Endothelial cell of umbilical vein (primary cell): ENCODE measurements around the gene PHLPP1. TPM values are rescaled to one million over a fixed set of nuclear protein-coding genes. Genes with fewer than 3 reads are reported as not detected.

Experiments
- BruUV-seq: library from RNA; stranded (reverse); fragments of 400-500 nt; replicated peaks from 2 replicates; lab custom pipeline; 2021; lab: Mats Ljungman, UMichigan
- CTCF ChIA-PET: fragments of 300-600, 350-600 bp; sonication (Branson Sonifier 250); formaldehyde crosslinking; loops from one replicate; lab custom pipeline; 2021; ENCODE audit warnings: antibody characterized with exemption, inconsistent platforms; lab: Charles Lee
- POLR2A ChIA-PET: fragments of 300-600, 350-600 bp; sonication (Branson Sonifier 250); formaldehyde crosslinking; loops from one replicate; lab custom pipeline; 2021; ENCODE audit warnings: antibody characterized with exemption, inconsistent platforms; lab: Charles Lee
- DNase-seq: peaks from one replicate; pipeline ENCODE4 v3.0.0-alpha.2; 2011; ENCODE audit warnings: low read depth, low spot score
- FAIRE-seq: peaks from 2 replicates; lab custom pipeline; 2011; peaks lifted over from hg19 to GRCh38; lab: Jason Lieb, UNC
- H2AFZ ChIP-seq: 2 replicates; pipeline ENCODE4 v1.6.0; 2012; ENCODE audit warnings: low read depth, low read length, control low read depth, inconsistent platforms
- H3K27ac ChIP-seq: 2 replicates; pipeline ENCODE4 v1.5.1; 2011; ENCODE audit warnings: low read depth, mild to moderate bottlenecking, control low read depth, low read length, moderate library complexity; ENCODE audit not compliant: insufficient read depth
- H3K27me3 ChIP-seq, 2 experiments: 2 replicates each; pipeline versions ENCODE4 v1.6.0 to v1.6.1; 2011; ENCODE audit warnings: low read length in 2 of 2, mixed read lengths in 1 of 2; ENCODE audit not compliant: control insufficient read depth in 2 of 2, insufficient read depth in 2 of 2
- H3K36me3 ChIP-seq, 2 experiments: 2 replicates in 1 of 2; 3 replicates in 1 of 2; pipeline ENCODE4 v1.5.1; 2011; ENCODE audit warnings: low read length in 2 of 2, mild to moderate bottlenecking in 1 of 2, moderate library complexity in 1 of 2; ENCODE audit not compliant: control insufficient read depth in 2 of 2, insufficient read depth in 2 of 2; ENCODE audit errors: extremely low read depth in 1 of 2
- H3K4me1 ChIP-seq: 3 replicates; pipeline ENCODE4 v1.5.1; 2011; ENCODE audit warnings: mild to moderate bottlenecking, low read length; ENCODE audit not compliant: control insufficient read depth, insufficient read depth; ENCODE audit errors: extremely low read depth
- H3K4me2 ChIP-seq: 2 replicates; pipeline ENCODE4 v1.6.1; 2011; ENCODE audit warnings: low read length, control low read depth, mixed read lengths; ENCODE audit not compliant: insufficient read depth
- H3K4me3 ChIP-seq, 3 experiments: fragments of 200-600 bp in 1 of 3; sonication (generic), shearing (Covaris generic) in 1 of 3; replicated peaks in 1 of 3; 2 replicates each; pipeline ENCODE4 v1.5.1; 2011 to 2016; ENCODE audit warnings: control low read depth in 3 of 3, low read length in 3 of 3, mild to moderate bottlenecking in 2 of 3, inconsistent platforms in 1 of 3, low read depth in 1 of 3, moderate library complexity in 1 of 3; ENCODE audit not compliant: insufficient read depth in 1 of 3
- H3K79me2 ChIP-seq: 2 replicates; pipeline ENCODE4 v1.6.0; 2012; ENCODE audit warnings: low read length, inconsistent platforms; ENCODE audit not compliant: control insufficient read depth, insufficient read depth
- H3K9ac ChIP-seq: replicated peaks from 2 replicates; pipeline ENCODE3; 2011; ENCODE audit warnings: low read length, control low read depth; ENCODE audit not compliant: insufficient read depth; ENCODE audit errors: extremely low read depth
- H3K9me1 ChIP-seq: replicated peaks from 3 replicates; pipeline ENCODE4 v1.6.0; 2011; ENCODE audit warnings: mild to moderate bottlenecking, low read length; ENCODE audit not compliant: control insufficient read depth, insufficient read depth; ENCODE audit errors: extremely low read depth
- H3K9me3 ChIP-seq: replicated peaks from 2 replicates; pipeline ENCODE4 v1.5.1; 2012; ENCODE audit warnings: low read length, inconsistent platforms; ENCODE audit not compliant: control insufficient read depth, insufficient read depth
- H4K20me1 ChIP-seq: replicated peaks from 2 replicates; pipeline ENCODE3; 2011; ENCODE audit warnings: mild to moderate bottlenecking, low read length; ENCODE audit not compliant: control insufficient read depth, insufficient read depth; ENCODE audit errors: extremely low read depth
- EZH2 ChIP-seq: IDR thresholded peaks from 2 replicates; pipeline ENCODE4 v1.6.1; 2012; ENCODE audit warnings: borderline replicate concordance, low read depth, mild to moderate bottlenecking, moderate library complexity, low read length, inconsistent platforms; ENCODE audit not compliant: severe bottlenecking
- FOS ChIP-seq: IDR thresholded peaks from 2 replicates; pipeline ENCODE4 v1.6.1; 2011; ENCODE audit warnings: mild to moderate bottlenecking, low read length, moderate library complexity, borderline replicate concordance; ENCODE audit not compliant: insufficient read depth
- GATA2 ChIP-seq: IDR thresholded peaks from 2 replicates; pipeline ENCODE4 v1.7.0; 2011; ENCODE audit warnings: low read depth, mild to moderate bottlenecking, moderate library complexity, mixed read lengths, low read length; ENCODE audit not compliant: insufficient read length, insufficient read depth
- JUN ChIP-seq: IDR thresholded peaks from 2 replicates; pipeline ENCODE4 v1.6.1; 2011; ENCODE audit warnings: borderline replicate concordance, low read depth; ENCODE audit not compliant: insufficient read length, insufficient read depth
- MAX ChIP-seq: IDR thresholded peaks from 2 replicates; pipeline ENCODE4 v1.6.1; 2011; ENCODE audit not compliant: insufficient read depth, insufficient read length
- MYC ChIP-seq: IDR thresholded peaks from one replicate; pipeline ENCODE4 v1.6.1; 2011; ENCODE audit warnings: mild to moderate bottlenecking, low read depth, low read length
- POLR2A ChIP-seq: IDR thresholded peaks from 2 replicates; pipeline ENCODE4 v1.6.1; 2012; ENCODE audit warnings: low read depth, mild to moderate bottlenecking, control low read depth, low read length
- POLR2AphosphoS5 ChIP-seq: IDR thresholded peaks from 2 replicates; pipeline ENCODE4 v1.6.1; 2012; ENCODE audit warnings: low read depth, mild to moderate bottlenecking, control low read depth, low read length, moderate library complexity; ENCODE audit not compliant: insufficient read depth
- dilution Hi-C: fragments of 300-500 bp; cut with MboI; formaldehyde crosslinking; loops from one replicate; pipeline ENCODE4 v1.15.0; 2019; ENCODE audit warnings: low sequenced_read_pairs; ENCODE audit not compliant: extremely low pct_ligation_motif_present
- intact Hi-C: fragments of 100-400 bp; cut with micrococcal nuclease; formaldehyde crosslinking; loops from one replicate; pipeline ENCODE4 v1.10.0; 2022
- polyA plus RNA-seq, 4 experiments: library from polyadenylated mRNA; depleted of rRNA in 3 of 4; stranded (reverse) in 3 of 4; unstranded in 1 of 4; fragments of >200 nt; gene quantifications; 2 replicates each; pipeline versions ENCODE4 v1.2.1 to v1.2.3, GENCODE V29; 2011 to 2012; ENCODE audit warnings: missing spikeins in 1 of 4
- total RNA-seq: library from RNA; stranded (reverse); gene quantifications from 2 replicates; pipeline ENCODE4 v1.2.3, GENCODE V29; 2021
- TF ChIP-seq, protein P1 (sequence below), 2 donors: IDR thresholded peaks; 1 replicate in 1 of 2; 2 replicates in 1 of 2; pipeline ENCODE4 v1.5.1; 2011; ENCODE audit warnings: low read length in 2 of 2, mild to moderate bottlenecking in 2 of 2, moderate library complexity in 2 of 2, control low read depth in 1 of 2, inconsistent platforms in 1 of 2, low read depth in 1 of 2; ENCODE audit not compliant: insufficient read depth in 1 of 2; ENCODE audit errors: extremely low read depth in 1 of 2

The PHLPP1 gene
- total and polyA plus RNA-seq, 2 donors (not counting 3 experiments of a cell fraction or from before 2014, with no cell fraction given), result 4.0 to 10.8 TPM

DNA sequence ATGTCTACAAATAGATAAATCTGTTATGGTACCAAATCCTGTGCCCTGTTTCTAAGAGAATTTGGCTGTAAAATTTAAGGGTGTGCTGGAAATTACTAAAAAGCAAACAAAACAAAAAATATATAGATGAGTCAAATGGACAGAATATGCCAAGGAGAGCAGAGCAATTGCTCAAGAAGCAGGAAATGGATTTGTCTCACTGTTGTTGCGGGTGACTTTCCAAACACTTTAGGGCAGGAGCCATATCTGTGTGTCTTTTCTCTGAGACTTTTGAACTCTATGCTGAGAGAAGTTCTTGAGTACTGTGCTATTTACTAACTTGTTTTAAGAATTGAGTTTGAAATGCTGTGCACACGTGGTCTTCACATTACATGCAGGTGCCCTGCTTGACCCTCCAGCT lies 221.7 kb downstream of the PHLPP1 start:
- Histone ChIP-seq H3K4me3 (no peak overlapping the region), H3K4me1 (peaks cover 12% of the 10 kb centered on the region), H3K27me3 (no peaks in the 10 kb centered on the region), H3K9me3 (no peaks in the 10 kb centered on the region), H3K79me2 (no peaks in the 10 kb centered on the region), H3K36me3 (no peaks in the 10 kb centered on the region), H3K9ac (no peak overlapping the region), H4K20me1 (no peaks in the 10 kb centered on the region), H3K27ac (no peak overlapping the region), H2AFZ (no peak overlapping the region), H3K9me1 (no peaks in the 10 kb centered on the region), H3K4me2 (no peak overlapping the region)
- FAIRE-seq (no peak), DNase-seq (no peak)
- CTCF ChIA-PET, result interaction anchor here (1.0 kb wide), 1 partner anchor 8 kb away, joined by 3 read pairs; no protein-coding TSS in a partner anchor
- POLR2A ChIA-PET, result no interaction called here
- TF ChIP-seq EZH2, result no peak
- TF ChIP-seq MYC, result no peak
- no peak for TF ChIP-seq MAX
- TF ChIP-seq GATA2, result no peak
- no peak for TF ChIP-seq POLR2A
- TF ChIP-seq JUN, result no peak
- TF ChIP-seq FOS, result no peak
- TF ChIP-seq, protein P1, sequence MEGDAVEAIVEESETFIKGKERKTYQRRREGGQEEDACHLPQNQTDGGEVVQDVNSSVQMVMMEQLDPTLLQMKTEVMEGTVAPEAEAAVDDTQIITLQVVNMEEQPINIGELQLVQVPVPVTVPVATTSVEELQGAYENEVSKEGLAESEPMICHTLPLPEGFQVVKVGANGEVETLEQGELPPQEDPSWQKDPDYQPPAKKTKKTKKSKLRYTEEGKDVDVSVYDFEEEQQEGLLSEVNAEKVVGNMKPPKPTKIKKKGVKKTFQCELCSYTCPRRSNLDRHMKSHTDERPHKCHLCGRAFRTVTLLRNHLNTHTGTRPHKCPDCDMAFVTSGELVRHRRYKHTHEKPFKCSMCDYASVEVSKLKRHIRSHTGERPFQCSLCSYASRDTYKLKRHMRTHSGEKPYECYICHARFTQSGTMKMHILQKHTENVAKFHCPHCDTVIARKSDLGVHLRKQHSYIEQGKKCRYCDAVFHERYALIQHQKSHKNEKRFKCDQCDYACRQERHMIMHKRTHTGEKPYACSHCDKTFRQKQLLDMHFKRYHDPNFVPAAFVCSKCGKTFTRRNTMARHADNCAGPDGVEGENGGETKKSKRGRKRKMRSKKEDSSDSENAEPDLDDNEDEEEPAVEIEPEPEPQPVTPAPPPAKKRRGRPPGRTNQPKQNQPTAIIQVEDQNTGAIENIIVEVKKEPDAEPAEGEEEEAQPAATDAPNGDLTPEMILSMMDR (IDR thresholded peaks at IDR 0.05; ENCODE audit: extremely low read depth in 1 of 2, insufficient read depth in 1 of 2, low read depth in 1 of 2, low read length in 2 of 2), result no peak
- TF ChIP-seq POLR2AphosphoS5, result no peak
- dilution Hi-C loops (no loop called here), intact Hi-C loops (loop anchor here (5.0 kb wide), 2 partner anchors 35 to 220 kb away; partner anchors contain the start of gene PHLPP1)
- BruUV-seq, result no TSS peak
